NCI-H1092 treated with DMSO at 0.1 percent for 48 hours (cell line): ENCODE measurements around the gene CCDC170.

Source experiments
- DNase-seq: peaks from one replicate; lab custom pipeline; 2025; lab: John Stamatoyannopoulos, UW

Gene CCDC170

GRCh38 chr6:151618717-151619116 is 124.9 kb downstream of the CCDC170 start:
- DNase-seq: no peak

DNA sequence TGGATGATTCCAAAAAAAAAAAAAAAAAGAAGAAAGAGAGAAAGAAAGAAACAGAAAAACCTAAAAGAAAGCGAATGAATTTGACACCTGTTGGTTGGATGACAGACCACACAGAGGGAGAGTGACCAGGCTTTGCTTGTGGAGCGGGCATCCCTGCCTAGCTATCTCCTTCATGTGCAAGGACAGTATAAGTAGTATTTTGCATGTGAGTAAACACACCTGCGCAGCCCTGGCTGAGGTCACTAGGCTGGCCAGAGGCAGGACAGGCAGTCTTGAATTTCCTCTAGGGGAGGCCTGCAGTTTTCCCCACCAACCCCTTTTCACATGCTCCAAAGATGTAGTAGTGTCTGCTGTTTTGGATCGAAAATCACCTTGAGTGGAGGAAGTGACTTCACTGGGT is 126.4 kb downstream of the CCDC170 start:
- no peak for DNase-seq

GRCh38 chr6:151624071-151624470 is 130.3 kb downstream of the CCDC170 start:
- DNase-seq: no peak

DNA sequence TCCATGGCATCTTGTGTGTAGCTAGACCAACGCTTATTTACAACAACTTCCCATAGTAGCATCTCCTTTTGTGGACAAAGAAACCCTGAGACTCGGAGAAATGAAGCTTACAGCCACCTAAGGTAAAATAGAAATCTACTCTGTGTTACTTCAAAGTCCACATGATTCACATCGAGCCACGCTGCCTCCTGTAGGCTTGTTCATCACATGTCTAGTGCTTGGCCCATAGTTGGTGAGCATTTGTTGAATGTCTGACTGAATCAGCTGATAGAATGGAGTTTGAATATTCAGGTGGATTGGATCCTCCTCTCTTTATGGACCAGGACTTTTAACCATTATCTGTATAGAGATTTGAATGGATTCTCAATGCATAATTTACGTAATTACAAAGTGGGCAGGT is 130.7 kb downstream of the CCDC170 start:
- DNase-seq: no peak

DNA sequence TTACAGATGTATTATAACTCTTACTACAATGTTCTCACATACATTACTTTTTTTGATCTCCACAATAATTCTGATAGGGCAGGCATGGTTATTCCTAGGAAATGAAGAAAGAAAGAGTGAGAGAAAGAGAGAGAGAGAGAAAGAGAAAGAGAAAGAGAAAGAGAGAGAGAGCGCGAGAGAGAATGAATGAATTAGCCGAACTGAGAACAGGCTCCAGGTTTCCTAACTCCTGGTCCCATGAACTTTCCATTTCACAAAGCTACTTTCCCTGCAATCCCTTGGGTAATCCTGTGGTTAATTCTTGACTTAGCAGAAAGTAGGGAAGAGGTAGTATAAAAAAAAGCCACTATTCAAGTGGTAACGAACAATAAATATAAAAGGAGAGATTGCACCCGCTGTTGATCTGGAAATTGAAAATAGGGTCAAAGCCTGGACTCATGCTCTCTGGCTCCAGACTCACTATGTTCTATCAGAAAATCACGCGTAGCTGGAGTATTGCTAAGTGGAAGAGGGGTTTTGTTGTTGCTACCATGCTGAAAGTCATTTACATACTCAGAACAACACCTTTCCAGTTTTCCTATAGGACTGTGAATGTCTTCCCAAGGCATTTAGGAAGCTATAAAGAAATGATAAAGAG is 131.2 kb downstream of the CCDC170 start:
- no peak for DNase-seq

GRCh38 chr6:151627689-151628444 is 134.1 kb downstream of the CCDC170 start:
- no peak for DNase-seq

- DNase-seq: no peak
Observed at GRCh38 chr6:151629791-151630190, 136.0 kb downstream of the CCDC170 start.

DNA sequence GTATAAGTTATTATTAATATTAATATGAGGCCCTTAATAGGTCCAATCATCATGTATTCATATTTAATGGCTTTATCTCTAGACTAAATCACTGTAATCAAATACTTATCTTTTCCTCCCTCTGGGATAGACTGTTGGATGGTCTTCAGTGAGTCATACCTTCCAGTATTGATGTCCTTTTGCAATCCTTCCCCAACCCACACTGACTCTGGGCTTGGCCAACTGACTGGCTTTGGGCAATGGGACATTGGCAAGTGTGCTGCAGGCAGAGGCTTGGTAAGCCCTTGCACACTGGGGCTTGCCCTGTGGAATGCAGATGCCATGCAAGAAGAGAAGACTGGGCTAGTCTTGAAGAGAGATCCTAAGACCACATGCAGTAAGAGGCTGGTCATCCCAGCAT is 136.6 kb downstream of the CCDC170 start:
- DNase-seq: no peak

- DNase-seq: no peak
Observed at GRCh38 chr6:151630991-151631655, 137.3 kb downstream of the CCDC170 start.

DNA sequence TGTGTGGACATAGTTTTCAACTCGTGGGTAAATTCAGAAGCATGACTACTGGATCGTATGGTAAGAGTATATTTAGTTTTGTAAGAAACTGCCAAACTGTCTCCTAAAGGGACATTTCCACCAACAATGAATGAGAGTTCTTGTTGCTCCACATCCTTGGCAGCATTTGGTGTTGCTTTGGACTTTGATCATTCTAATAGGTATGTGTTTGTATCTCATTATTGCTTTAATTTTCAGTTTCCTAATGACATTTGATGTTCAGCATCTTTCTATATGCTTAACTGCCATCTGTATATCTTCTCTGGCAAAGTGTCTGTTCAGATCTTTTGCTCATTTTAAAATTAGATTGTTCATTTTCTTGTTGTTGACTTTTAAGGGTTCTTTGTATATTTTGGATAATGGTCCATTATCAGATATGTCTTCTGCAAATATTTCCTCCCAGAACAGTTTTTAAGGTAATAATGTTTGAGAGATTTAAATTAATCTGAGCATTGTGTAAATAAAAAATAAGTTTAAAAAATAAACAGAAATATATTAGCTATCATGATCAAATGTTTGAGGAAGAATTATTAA is 138.7 kb downstream of the CCDC170 start:
- DNase-seq: no peak

DNA sequence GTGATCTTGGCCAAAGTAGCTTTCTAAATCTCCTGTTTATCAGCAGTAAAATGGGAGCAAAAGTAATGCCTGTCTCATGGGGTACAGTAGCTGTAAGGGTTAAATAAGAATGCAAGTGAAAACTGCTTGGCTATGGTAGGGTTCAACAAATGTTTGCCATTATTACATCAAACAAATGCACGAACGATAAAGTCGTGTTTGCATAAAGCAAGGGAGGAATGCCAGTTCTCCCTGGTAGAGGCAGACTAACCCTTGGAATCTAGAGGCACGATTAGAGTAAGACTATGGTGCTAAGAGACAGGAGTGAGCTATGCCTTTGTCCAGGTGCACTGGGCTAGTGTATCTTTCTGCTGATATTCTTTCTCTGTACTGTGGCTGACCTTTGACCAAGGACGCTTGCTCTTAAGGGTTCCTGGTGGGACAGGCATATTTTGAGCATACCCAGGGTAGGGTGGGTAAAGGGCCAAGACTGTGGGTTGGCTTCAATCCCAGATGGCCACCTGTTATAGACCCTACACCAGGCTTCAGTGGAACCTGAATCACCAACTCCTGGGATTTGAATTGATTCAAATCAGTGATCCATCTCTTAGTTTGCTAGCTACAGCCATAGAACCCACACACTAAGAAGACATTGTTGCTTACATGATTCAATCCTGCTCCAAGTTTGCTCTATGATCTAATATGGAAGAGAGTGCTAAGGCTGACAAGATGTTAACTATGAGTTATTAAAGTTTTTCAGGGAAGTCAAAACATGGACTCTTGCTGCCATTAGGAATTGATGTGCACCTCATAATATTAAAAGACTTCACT is 139.9 kb downstream of the CCDC170 start:
- no peak for DNase-seq

- no peak for DNase-seq
Observed at GRCh38 chr6:151634336-151634720, 140.5 kb downstream of the CCDC170 start.

GRCh38 chr6:151635741-151636140 is 141.9 kb downstream of the CCDC170 start:
- no peak for DNase-seq

GRCh38 chr6:151637814-151638213 is 144.0 kb downstream of the CCDC170 start:
- DNase-seq: no peak

GRCh38 chr6:151639750-151640149 is 145.9 kb downstream of the CCDC170 start:
- no peak for DNase-seq

DNA sequence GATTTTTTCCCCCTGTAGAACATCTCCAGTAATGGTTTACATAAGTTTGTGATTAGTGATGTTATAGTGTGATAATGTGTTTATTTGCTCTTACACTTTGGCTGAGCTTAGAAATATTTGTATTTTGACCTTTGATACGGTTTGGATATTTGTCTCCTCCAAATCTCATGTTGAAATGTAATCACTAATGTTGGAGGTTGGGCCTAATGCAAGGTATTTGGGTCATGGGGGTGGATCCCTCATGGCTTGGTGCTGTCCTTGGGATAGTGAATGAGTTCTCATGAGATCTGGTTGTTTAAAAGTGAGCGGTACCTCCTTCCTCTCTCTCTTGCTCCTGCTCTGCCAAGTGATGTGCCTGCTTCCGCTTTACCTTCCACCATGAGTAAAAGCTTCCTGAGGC is 147.2 kb downstream of the CCDC170 start:
- DNase-seq: no peak

GRCh38 chr6:151647976-151648639 is 154.3 kb downstream of the CCDC170 start:
- no peak for DNase-seq

DNA sequence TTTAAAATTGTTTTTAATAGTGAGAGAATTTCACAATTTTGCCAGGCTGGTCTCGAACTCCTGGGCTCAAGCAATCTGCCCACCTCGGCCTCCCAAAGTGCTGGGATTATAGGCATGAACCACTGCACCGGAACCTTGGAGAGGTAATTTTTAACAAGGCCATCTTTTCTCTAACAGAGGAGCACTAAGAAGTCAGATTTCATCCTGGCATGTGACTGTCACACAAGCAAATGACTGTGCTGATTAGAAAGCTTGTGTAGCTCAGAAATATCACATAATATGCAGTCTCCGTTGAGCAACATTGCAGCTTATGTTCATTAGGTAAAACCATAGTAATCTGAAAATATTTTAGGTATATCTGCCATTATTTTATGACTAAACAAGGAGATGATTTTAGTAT is 156.0 kb downstream of the CCDC170 start:
- DNase-seq: no peak

DNA sequence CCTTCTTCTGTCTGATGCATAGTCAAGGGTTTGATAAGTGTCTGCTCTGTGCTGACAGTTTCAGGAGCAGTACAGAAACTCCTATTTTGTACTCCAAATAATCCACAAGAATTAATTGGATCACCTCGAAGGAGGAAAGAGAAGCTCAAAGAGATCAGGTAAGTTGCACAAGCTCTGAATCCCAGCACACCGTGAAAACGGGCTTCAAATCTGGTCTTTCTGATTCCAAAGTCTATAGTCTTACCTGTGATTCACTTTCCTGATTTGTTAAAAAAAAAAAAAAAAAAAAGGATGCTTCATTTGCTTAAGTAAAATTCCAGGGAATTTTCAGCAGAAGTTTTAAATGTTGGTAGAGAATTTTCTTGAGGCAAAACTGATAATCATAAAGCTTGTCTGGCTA is 157.8 kb downstream of the CCDC170 start:
- DNase-seq: no peak

GRCh38 chr6:151652325-151652724 is 158.5 kb downstream of the CCDC170 start:
- no peak for DNase-seq

DNA sequence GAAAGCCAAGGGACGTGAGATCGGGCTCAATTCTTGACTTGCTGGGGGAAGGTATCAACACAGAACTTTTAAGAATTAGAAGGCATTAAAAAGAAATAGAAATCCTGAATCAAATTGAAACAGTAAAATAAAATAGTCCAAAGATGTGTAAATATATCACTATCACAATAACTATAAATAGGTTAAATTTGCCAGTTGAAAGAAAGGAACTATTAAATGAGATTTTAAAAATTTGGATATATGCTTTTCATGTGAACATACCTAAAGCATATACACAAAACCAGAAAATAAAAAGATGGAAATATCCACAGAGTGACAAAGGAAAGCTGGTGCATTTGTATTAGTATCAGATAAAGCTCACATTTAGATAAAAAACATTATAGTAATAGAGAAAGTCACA is 161.3 kb downstream of the CCDC170 start:
- DNase-seq: no peak

- no peak for DNase-seq
Observed at GRCh38 chr6:151656392-151656791, 162.6 kb downstream of the CCDC170 start.
